Activated T-helper 9 cell treated with anti-CD3 and anti-CD28 coated beads, Interleukin-2, amount 50 U/mL, for 16 hours (primary cell): ENCODE results near the gene XXYLT1.
"Not testable (repeated sequence)": the region's sequence is repeated elsewhere in the genome, so short reads cannot be mapped to it uniquely, and the experiment has no call there.

Source experiments
- DNase-seq: peaks from one replicate; pipeline ENCODE4 v3.0.0-alpha.2; 2020; ENCODE audit warnings: low read depth

The XXYLT1 gene

DNA sequence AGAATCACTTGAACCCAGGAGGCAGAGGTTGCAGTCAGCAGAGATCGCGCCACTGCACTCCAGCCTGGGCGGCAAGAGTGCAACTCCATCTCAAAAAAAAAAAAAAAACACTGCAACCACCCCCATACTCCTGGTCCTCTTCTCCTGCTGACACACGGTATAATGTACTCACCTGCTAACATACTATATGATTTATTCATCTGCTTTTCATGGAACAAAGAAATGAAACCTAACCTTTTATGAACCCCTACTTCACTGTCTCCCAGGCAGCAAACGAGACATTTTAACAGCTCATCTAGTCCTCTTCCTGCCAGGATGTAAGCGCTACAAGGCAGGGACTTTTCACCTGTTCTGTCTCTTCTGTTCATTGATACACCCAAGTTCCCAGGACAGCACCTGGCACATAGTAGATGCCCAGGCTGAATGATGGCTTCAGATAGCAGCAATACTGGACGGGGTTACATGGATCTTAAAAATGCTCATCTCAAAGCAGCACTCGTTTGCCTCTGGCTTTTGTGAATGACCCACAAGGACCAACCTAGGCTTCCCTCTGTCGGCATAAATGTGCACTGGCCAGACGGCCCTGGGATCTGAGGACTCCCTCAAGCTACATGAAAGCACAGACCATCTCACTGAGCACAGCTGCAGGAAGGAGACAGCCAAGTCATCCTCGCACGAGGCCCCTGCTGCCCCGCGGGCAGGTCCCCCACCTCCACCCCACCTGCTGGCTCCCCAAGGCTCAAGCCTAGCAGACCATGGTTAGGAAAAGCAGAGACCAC lies 20.3 kb downstream of the XXYLT1 start:
- no peak for DNase-seq

GRCh38 chr3:195249858-195250464 lies 21.0 kb downstream of the XXYLT1 start:
- DNase-seq, result no peak

DNA sequence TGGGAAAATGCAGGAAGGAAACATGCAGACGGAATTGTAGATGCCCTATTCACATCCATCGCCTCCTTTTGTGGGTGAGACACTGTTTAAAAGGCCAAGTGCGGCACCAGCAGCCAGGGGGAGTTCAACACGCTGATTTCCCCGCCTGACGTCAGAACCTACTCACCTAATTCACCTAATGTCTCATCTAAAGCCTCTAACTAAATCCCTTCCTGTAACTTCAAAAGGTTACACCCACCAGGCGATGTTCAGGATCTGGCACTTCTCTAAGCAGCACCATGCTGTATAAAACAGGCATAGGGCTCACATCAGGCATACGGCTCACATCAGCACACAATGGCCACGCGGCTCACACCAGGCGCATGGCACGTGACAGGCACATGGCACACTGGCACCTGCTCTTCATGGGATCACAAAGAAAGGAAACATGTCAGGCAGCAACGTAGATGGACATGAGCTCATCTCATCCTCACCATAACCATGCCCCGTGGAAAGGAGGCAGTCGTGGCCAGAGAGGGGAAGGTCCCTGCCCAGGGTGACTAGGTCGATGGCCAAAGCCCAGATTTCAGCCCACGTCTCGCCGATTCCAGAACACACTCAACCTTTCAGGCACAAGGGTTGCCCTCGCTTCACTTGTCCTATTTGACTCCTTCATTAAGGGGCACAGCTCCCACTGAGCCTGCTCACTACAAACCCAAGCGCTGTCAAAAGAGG lies 21.7 kb downstream of the XXYLT1 start:
- no peak for DNase-seq

DNA sequence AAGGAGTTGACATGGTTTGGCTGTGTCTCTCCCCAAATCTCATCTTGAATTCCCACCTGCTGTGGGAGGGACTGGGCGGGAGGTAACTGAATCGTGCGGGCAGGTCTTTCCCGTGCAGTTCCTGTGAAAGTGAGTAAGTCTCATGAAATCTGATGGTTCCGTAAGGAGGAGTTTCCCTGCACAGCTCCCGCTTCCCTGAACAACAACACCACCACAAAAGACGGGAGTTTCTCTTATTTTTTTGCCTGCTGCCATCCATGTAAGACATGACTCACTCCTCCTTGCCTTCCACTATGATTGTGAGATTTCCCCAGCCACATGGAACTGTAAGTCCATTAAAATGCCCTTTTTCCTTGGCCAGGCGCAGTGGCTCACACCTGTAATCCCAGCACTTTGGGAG lies 22.7 kb downstream of the XXYLT1 start:
- no peak for DNase-seq

- no peak for DNase-seq
Observed at GRCh38 chr3:195247863-195248189, 23.1 kb downstream of the XXYLT1 start.

GRCh38 chr3:195247086-195247862 lies 23.7 kb downstream of the XXYLT1 start:
- DNase-seq, result no peak

DNA sequence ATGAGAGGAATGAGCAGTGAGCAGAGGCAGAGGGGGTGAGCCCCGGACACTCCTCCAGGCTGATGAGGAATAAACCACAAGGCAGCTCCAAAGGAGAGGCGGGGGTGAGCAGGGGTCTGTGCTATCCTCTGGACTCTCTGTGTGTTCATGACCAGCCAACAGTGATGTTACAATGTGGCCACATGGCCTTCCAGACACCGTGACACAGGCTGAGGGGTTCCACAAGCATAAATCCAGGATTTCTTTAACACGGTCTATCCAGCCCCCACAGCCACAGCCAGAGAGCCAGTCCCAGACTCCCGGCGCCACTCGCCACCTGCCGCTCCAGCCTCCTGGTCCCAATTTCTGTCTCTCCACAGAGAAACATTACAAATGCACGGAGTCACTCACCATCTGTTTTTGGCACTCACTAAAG lies 24.4 kb downstream of the XXYLT1 start:
- no peak for DNase-seq

- no peak for DNase-seq
Observed at GRCh38 chr3:195245531-195245951, 25.4 kb downstream of the XXYLT1 start.

DNA sequence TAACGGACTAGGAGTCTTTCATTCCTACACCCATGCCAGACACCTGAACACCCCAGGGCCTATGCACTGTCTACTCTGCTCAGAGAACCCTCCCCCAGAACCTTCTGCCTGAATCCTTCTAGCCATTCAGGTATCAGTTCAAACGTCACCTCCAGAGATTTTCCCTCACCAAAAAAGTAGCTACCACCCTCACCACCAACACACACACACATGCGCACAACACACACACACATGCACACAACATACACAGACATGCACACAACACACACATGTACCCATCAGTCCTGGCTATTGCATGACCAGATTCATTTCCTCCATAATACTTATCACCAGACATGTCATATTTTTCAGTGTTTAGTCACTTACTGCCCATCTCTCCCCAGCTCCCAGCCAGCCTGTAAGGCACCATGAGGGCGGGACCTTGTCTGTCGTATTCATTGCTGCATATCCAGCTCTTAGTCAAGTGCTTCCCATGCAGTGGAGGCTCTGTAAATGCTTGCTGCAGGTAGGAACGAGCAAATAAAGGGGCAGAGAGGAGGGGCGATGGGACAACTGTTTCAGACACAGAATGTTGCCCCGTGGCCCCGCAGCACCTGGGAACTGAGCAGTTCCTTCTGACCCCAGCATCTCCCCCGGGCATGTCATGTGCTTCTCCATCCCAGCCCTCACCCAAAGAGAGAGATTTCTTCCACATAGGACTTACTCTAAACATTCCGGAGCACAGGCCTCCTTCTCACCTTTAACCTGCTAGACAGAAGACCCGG lies 29.2 kb downstream of the XXYLT1 start:
- DNase-seq, result no peak

DNA sequence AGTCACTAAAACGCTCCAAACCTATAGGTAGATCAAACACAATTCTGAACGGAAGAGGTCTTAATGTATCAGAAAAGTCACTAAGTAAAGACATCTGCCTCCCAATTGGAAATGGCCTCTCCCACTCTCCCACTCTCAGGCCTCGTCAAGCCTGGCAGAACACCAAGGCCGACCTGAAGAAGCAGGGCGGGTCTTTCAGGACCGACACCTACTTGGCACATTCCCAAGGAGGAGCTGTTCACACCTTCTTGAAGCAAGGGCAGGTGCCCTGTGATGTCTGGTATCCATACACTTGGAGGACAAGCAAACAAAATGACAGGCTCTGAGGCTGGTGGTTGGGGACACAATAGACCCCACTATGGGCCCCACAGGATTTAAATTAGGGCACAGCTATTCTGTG lies 30.0 kb downstream of the XXYLT1 start:
- DNase-seq, result no peak

- DNase-seq, result no peak
Observed at GRCh38 chr3:195240171-195240701, 30.7 kb downstream of the XXYLT1 start.

- no peak for DNase-seq
Observed at GRCh38 chr3:195239121-195239520, 31.8 kb downstream of the XXYLT1 start.

GRCh38 chr3:195238586-195239118 lies 32.3 kb downstream of the XXYLT1 start:
- DNase-seq, result no peak

DNA sequence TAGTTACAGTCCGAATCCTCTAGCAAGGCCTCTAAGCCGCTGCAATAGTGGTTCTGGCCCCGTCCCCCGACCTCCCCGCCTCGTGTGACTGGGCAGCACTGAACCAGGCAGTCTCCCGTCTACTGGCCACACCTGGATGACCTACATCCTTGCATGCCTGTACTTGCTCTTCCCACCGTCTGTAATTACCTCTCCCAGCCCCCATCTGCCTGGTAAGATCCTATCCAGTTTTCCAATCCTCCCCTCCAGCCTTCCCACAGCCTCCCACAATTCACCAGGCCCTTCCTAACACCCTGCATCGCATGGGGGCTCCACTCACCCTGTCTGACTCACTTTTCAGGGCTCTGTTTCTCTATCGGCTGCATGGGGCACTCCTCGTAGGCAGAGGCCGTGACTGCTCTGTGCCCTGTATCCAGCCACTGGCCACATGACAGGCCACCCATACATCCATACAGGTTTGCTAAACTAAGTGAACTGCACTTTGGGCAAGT lies 32.8 kb downstream of the XXYLT1 start:
- DNase-seq, result no peak

- no peak for DNase-seq
Observed at GRCh38 chr3:195236801-195237570, 34.0 kb downstream of the XXYLT1 start.

DNA sequence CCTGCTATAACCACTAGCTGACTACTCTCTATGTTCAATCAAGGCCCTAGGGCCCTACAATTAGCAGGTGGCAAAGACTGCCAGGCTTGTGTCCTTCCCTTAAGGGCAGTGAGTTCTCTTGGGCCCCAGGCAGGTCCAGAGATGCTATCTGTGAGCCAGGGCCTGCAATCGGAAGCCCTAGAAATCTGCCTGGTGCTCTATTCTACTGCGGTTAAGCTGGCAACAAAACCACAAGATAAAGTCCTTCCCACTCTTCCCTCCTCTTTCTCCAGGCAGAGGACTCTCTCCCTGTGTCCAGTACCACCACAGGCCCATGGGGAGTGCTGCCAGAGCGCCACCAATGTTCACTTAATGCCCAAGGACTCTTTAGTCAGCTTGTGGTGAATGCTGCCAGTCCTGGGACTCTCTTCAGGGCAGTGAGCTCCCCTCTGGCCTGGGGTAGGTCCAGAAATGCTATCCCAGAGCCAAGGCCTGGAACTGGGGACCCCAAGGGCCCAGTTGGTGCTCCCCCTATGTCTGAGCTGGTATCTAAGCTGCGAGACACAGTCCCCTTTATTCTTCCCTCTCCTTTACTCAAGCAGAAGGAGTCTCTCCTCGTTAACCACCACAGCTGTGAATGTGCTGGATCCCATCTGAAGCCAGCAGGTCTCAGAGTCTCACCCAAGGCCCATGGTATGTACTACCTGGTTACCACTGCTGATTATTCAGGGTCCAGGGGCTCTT lies 34.7 kb downstream of the XXYLT1 start:
- no peak for DNase-seq

- no peak for DNase-seq
Observed at GRCh38 chr3:195230244-195230643, 40.7 kb downstream of the XXYLT1 start.

GRCh38 chr3:195228886-195229285 lies 42.1 kb downstream of the XXYLT1 start:
- DNase-seq, result not testable (repeated sequence)

DNA sequence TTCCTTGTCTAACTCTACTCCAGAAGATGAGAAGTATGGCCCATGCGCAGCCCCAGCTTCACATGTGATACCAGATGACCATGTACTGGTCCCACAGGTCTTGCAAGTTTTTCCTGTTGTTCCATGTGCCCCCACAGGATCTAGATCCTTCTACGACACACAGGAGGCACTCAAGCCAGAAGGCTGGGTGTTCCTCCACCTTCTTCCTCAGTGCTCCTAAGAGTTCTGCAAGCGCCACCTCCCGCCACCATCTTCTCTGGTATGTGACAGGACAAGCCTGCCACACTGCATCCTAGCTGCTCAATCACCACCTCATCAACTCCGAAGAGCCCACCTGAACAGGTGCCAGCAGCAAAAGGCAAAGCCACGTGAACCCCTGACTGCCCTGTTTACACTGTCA lies 43.1 kb downstream of the XXYLT1 start:
- no peak for DNase-seq
